ENCODE results near the gene MAP4K1.
"Not testable (repeated sequence)": the region's sequence is repeated elsewhere in the genome, so short reads cannot be mapped to it uniquely, and the experiment has no call there.

Gene MAP4K1

GRCh38 chr19:38580080-38580479 lies 37.7 kb downstream of the MAP4K1 start:
- in situ Hi-C loops (cut with MboI; ENCODE audit: low sequenced_read_pairs): no loop called here

- in situ Hi-C loops (cut with MboI; ENCODE audit: low sequenced_read_pairs): not testable (repeated sequence)
Observed at GRCh38 chr19:38579304-38579703, 38.4 kb downstream of the MAP4K1 start.

- in situ Hi-C loops (cut with MboI; ENCODE audit: low sequenced_read_pairs): no loop called here
Observed at GRCh38 chr19:38577826-38578225, 39.9 kb downstream of the MAP4K1 start.

- in situ Hi-C loops (cut with MboI; ENCODE audit: low sequenced_read_pairs): no loop called here
Observed at GRCh38 chr19:38571682-38572081, 46.1 kb downstream of the MAP4K1 start.

GRCh38 chr19:38569368-38569983 lies 48.3 kb downstream of the MAP4K1 start:
- in situ Hi-C loops (cut with MboI; ENCODE audit: low sequenced_read_pairs): no loop called here

- in situ Hi-C loops (cut with MboI; ENCODE audit: low sequenced_read_pairs): no loop called here
Observed at GRCh38 chr19:38565691-38566105, 52.1 kb downstream of the MAP4K1 start.

- in situ Hi-C loops (cut with MboI; ENCODE audit: low sequenced_read_pairs): no loop called here
Observed at GRCh38 chr19:38564981-38565690, 52.6 kb downstream of the MAP4K1 start.

GRCh38 chr19:38563475-38563874 lies 54.3 kb downstream of the MAP4K1 start:
- in situ Hi-C loops (cut with MboI; ENCODE audit: low sequenced_read_pairs): no loop called here

GRCh38 chr19:38562096-38562495 lies 55.7 kb downstream of the MAP4K1 start:
- in situ Hi-C loops (cut with MboI; ENCODE audit: low sequenced_read_pairs): no loop called here

- in situ Hi-C loops (cut with MboI; ENCODE audit: low sequenced_read_pairs): no loop called here
Observed at GRCh38 chr19:38561658-38562057, 56.1 kb downstream of the MAP4K1 start.

GRCh38 chr19:38561053-38561606 lies 56.6 kb downstream of the MAP4K1 start:
- in situ Hi-C loops (cut with MboI; ENCODE audit: low sequenced_read_pairs): no loop called here

GRCh38 chr19:38559428-38560401 lies 58.0 kb downstream of the MAP4K1 start:
- in situ Hi-C loops (cut with MboI; ENCODE audit: low sequenced_read_pairs): no loop called here

GRCh38 chr19:38558933-38559332 lies 58.8 kb downstream of the MAP4K1 start:
- in situ Hi-C loops (cut with MboI; ENCODE audit: low sequenced_read_pairs): not testable (repeated sequence)

- in situ Hi-C loops (cut with MboI; ENCODE audit: low sequenced_read_pairs): no loop called here
Observed at GRCh38 chr19:38557205-38557799, 60.5 kb downstream of the MAP4K1 start.

GRCh38 chr19:38556521-38557174 lies 61.1 kb downstream of the MAP4K1 start:
- in situ Hi-C loops (cut with MboI; ENCODE audit: low sequenced_read_pairs): no loop called here

GRCh38 chr19:38555200-38555599 lies 62.6 kb downstream of the MAP4K1 start:
- in situ Hi-C loops (cut with MboI; ENCODE audit: low sequenced_read_pairs): no loop called here

- in situ Hi-C loops (cut with MboI; ENCODE audit: low sequenced_read_pairs): no loop called here
Observed at GRCh38 chr19:38554676-38555141, 63.0 kb downstream of the MAP4K1 start.

- in situ Hi-C loops (cut with MboI; ENCODE audit: low sequenced_read_pairs): not testable (repeated sequence)
Observed at GRCh38 chr19:38553239-38553638, 64.5 kb downstream of the MAP4K1 start.

GRCh38 chr19:38551450-38551813 lies 66.3 kb downstream of the MAP4K1 start:
- in situ Hi-C loops (cut with MboI; ENCODE audit: low sequenced_read_pairs): no loop called here

GRCh38 chr19:38550376-38550775 lies 67.4 kb downstream of the MAP4K1 start:
- in situ Hi-C loops (cut with MboI; ENCODE audit: low sequenced_read_pairs): no loop called here
